HCT116 (cell line): ENCODE measurements around the gene PIGX. TPM values are rescaled to one million over a fixed set of nuclear protein-coding genes. Genes with fewer than 3 reads are reported as not detected.

Source experiments
- ATAC-seq: fragments of 200-7000 bp; cut with Tn5 transposase; 2 replicates; pipeline ENCODE4 v1.9.1; 2020; ENCODE audit warnings: mild to moderate bottlenecking, moderate library complexity
- BruUV-seq: library from RNA; stranded (reverse); fragments of 400-500 nt; replicated peaks from 2 replicates; lab custom pipeline; 2021; lab: Mats Ljungman, UMichigan
- CTCF ChIA-PET: fragments of 300-600 bp; sonication (Branson Sonifier 250); formaldehyde crosslinking; loops from one replicate; lab custom pipeline; 2021; ENCODE audit warnings: antibody characterized with exemption; lab: Charles Lee
- POLR2A ChIA-PET: fragments of 300-600, 350-600 bp; sonication (Branson Sonifier 250); formaldehyde crosslinking; loops from one replicate; lab custom pipeline; 2021; ENCODE audit warnings: antibody characterized with exemption; lab: Charles Lee
- RAD21 ChIA-PET, 2 experiments: fragments of 300-600 bp; sonication (Branson Sonifier 250); formaldehyde crosslinking; loops; one replicate each; lab custom pipeline; 2023; ENCODE audit warnings: low total read pairs in 2 of 2; ENCODE audit not compliant: uncharacterized antibody in 2 of 2, unreplicated experiment in 2 of 2, low non-redundant PET in 1 of 2; lab: Charles Lee
- DNase-seq: peaks from one replicate; pipeline ENCODE4 v3.0.0-alpha.2; 2010; ENCODE audit warnings: low read depth, low spot score
- H2AFZ ChIP-seq: fragments of 200-600 bp; shearing (Covaris generic), sonication (generic); 2 replicates; pipeline ENCODE4 v1.6.1; 2017; ENCODE audit warnings: low read depth, mixed run types, mixed read lengths, antibody characterized with exemption, low read length; ENCODE audit not compliant: poor library complexity, severe bottlenecking
- H3K27ac ChIP-seq: 2 replicates; pipeline ENCODE4 v1.5.1; 2012; ENCODE audit warnings: low read depth, low read length
- H3K27me3 ChIP-seq: fragments of 200-600 bp; sonication (generic); 2 replicates; pipeline ENCODE4 v1.6.1; 2016; ENCODE audit warnings: mixed run types, low read length, mixed read lengths; ENCODE audit not compliant: insufficient read depth
- H3K36me3 ChIP-seq, 2 experiments: fragments of 200-500 bp in 1 of 2; fragments of 200-600 bp in 1 of 2; sonication (Bioruptor generic) in 1 of 2; sonication (generic) in 1 of 2; 2 replicates each; pipeline versions ENCODE4 v1.5.1 to v1.6.1; 2014 to 2016; ENCODE audit warnings: low read length in 2 of 2, inconsistent platforms in 1 of 2, mixed read lengths in 1 of 2, mixed run types in 1 of 2; ENCODE audit not compliant: insufficient read depth in 2 of 2, control insufficient read depth in 1 of 2
- H3K4me1 ChIP-seq, 2 experiments: fragments of 200-600 bp in 1 of 2; sonication (generic) in 1 of 2; 2 replicates each; pipeline versions ENCODE4 v1.5.1 to v1.6.1; 2012 to 2017; ENCODE audit warnings: low read length in 2 of 2, inconsistent platforms in 1 of 2, mild to moderate bottlenecking in 1 of 2, mixed read lengths in 1 of 2, mixed run types in 1 of 2, moderate library complexity in 1 of 2; ENCODE audit not compliant: insufficient read depth in 2 of 2, control insufficient read depth in 1 of 2
- H3K4me2 ChIP-seq: fragments of 200-600 bp; sonication (generic); 2 replicates; pipeline ENCODE4 v1.6.1; 2017; ENCODE audit warnings: mixed run types, low read length, mixed read lengths
- H3K4me3 ChIP-seq, 2 experiments: fragments of 200-600 bp in 1 of 2; sonication (generic) in 1 of 2; replicated peaks in 1 of 2; 2 replicates each; pipeline ENCODE4 v1.5.1; 2011 to 2016; ENCODE audit warnings: low read length in 2 of 2, control low read depth in 1 of 2, low read depth in 1 of 2, mild to moderate bottlenecking in 1 of 2, mixed read lengths in 1 of 2, mixed run types in 1 of 2
- H3K79me2 ChIP-seq: fragments of 200-600 bp; sonication (generic); 2 replicates; pipeline ENCODE4 v1.6.1; 2017; ENCODE audit warnings: mild to moderate bottlenecking, mixed run types, low read length, moderate library complexity, mixed read lengths; ENCODE audit not compliant: insufficient read depth
- H3K9ac ChIP-seq: fragments of 200-600 bp; sonication (generic); 2 replicates; pipeline ENCODE4 v1.6.1; 2016; ENCODE audit warnings: low read length, mixed read lengths
- H3K9me2 ChIP-seq: fragments of 200-600 bp; sonication (generic), shearing (Covaris generic); 2 replicates; pipeline ENCODE4 v1.6.1; 2017; ENCODE audit warnings: mixed run types, mild to moderate bottlenecking, moderate library complexity; ENCODE audit not compliant: insufficient read depth
- H3K9me3 ChIP-seq, 2 experiments: fragments of 200-500 bp in 1 of 2; fragments of 200-600 bp in 1 of 2; sonication (Bioruptor generic) in 1 of 2; sonication (generic) in 1 of 2; 2 replicates each; pipeline ENCODE4 v1.6.1; 2014 to 2017; ENCODE audit warnings: low read length in 2 of 2, mixed read lengths in 2 of 2, inconsistent platforms in 1 of 2, low read depth in 1 of 2, mild to moderate bottlenecking in 1 of 2, mixed run types in 1 of 2, moderate library complexity in 1 of 2; ENCODE audit not compliant: control insufficient read depth in 1 of 2, insufficient read depth in 1 of 2
- H4K20me1 ChIP-seq: fragments of 200-600 bp; sonication (generic), shearing (Covaris generic); 2 replicates; pipeline ENCODE4 v1.6.1; 2017; ENCODE audit warnings: mixed run types, mild to moderate bottlenecking, moderate library complexity; ENCODE audit not compliant: insufficient read depth
- ATF3 ChIP-seq: IDR thresholded peaks from 2 replicates; pipeline ENCODE4 v1.6.1; 2012
- CBX3 ChIP-seq: IDR thresholded peaks from 2 replicates; pipeline ENCODE4 v1.6.1; 2012; ENCODE audit warnings: low read depth
- CEBPB ChIP-seq: IDR thresholded peaks from 2 replicates; pipeline ENCODE4 v1.6.1; 2012; ENCODE audit warnings: low read depth
- CTCF ChIP-seq, 3 experiments: fragments of 200-600 bp in 1 of 3; sonication (generic) in 1 of 3; IDR thresholded peaks in 2 of 3; conservative IDR thresholded peaks in 1 of 3; 2 replicates each; pipeline ENCODE4 v1.5.1; 2012 to 2017; ENCODE audit warnings: low read depth in 2 of 3, low read length in 2 of 3, antibody characterized with exemption in 1 of 3, borderline replicate concordance in 1 of 3, control low read depth in 1 of 3, mild to moderate bottlenecking in 1 of 3, mixed read lengths in 1 of 3, mixed run types in 1 of 3, moderate library complexity in 1 of 3; ENCODE audit not compliant: insufficient read depth in 1 of 3
- EGR1 ChIP-seq: IDR thresholded peaks from 2 replicates; pipeline ENCODE4 v1.6.1; 2012; ENCODE audit warnings: low read depth
- JUND ChIP-seq: IDR thresholded peaks from 2 replicates; pipeline ENCODE4 v1.6.1; 2012
- ZBTB33 ChIP-seq: IDR thresholded peaks from 2 replicates; pipeline ENCODE4 v1.6.1; 2011; ENCODE audit warnings: mild to moderate bottlenecking, low read length, moderate library complexity; ENCODE audit not compliant: insufficient replicate concordance; ENCODE audit errors: extremely low read depth
- ZFX ChIP-seq: fragments of 450-650 bp; IDR thresholded peaks from 2 replicates; pipeline ENCODE4 v1.6.1; 2017
- intact Hi-C: fragments of 100-400 bp; cut with micrococcal nuclease; formaldehyde crosslinking; loops from 2 replicates; pipeline ENCODE4 v1.10.0; 2022
- total RNA-seq: library from RNA; stranded (reverse); gene quantifications from one replicate; pipeline ENCODE4 v1.2.1, GENCODE V29; 2021; ENCODE audit not compliant: unreplicated experiment

Gene PIGX
- total RNA-seq, 1 experiment from 2014 or later, result 27.2 TPM

DNA sequence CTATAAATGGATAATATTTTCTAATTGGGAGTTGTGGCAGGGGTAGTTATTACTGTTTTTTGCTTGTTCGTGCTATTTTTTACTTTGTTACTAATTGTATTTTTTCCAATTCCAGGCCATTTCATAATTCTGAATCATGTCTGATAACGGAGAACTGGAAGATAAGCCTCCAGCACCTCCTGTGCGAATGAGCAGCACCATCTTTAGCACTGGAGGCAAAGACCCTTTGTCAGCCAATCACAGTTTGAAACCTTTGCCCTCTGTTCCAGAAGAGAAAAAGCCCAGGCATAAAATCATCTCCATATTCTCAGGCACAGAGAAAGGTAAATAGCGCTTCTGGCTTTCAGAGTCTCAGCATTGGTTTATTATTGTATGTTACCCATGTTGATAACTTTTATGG, 70.3 kb downstream of the PIGX start:
- TF ChIP-seq ZFX, result no peak
- TF ChIP-seq JUND, result no peak
- TF ChIP-seq ATF3, result no peak
- no peak for TF ChIP-seq CEBPB
- no peak for TF ChIP-seq CTCF (IDR thresholded peaks at IDR 0.05 in 2 of 3, conservative IDR thresholded peaks at IDR 0.05 in 1 of 3; ENCODE audit: borderline replicate concordance in 1 of 3, insufficient read depth in 1 of 3, low read depth in 2 of 3, low read length in 2 of 3)
- TF ChIP-seq ZBTB33, result no peak
- no peak for TF ChIP-seq EGR1
- TF ChIP-seq CBX3, result no peak
- ChIA-PET RAD21 (no interaction called here), CTCF (no interaction called here), POLR2A (no interaction called here)
- Histone ChIP-seq H3K9me2 (no peaks in the 10 kb centered on the region), H3K9me3 (no peaks in the 10 kb centered on the region), H3K36me3 (peaks cover 0 to 5% of the 10 kb centered on the region in 2 experiments; a peak in 1 of 4 replicates), H3K4me1 (no peaks in the 10 kb centered on the region), H3K4me2 (no peak overlapping the region), H3K4me3 (no peak overlapping the region), H3K27me3 (no peaks in the 10 kb centered on the region), H3K27ac (no peak overlapping the region), H4K20me1 (no peaks in the 10 kb centered on the region), H3K79me2 (peaks cover 75% of the 10 kb centered on the region), H3K9ac (no peak overlapping the region), H2AFZ (no peak overlapping the region)
- DNase-seq, result no peak
- intact Hi-C loops, result no loop called here
- BruUV-seq, result no TSS peak
- no peak for ATAC-seq

Other genes starting within 250 kb of the PIGX start
- gene RNF168, start 208.6 kb upstream of the PIGX start, total RNA-seq, result 25.1 TPM
- gene SMCO1, start 197.0 kb upstream of the PIGX start, total RNA-seq, result not detected
- 14.8 TPM for gene WDR53, start 143.8 kb upstream of the PIGX start, total RNA-seq
- 23.2 TPM for gene FBXO45, start 143.7 kb upstream of the PIGX start, total RNA-seq
- 0.12 TPM for gene NRROS, start 72.7 kb upstream of the PIGX start, total RNA-seq
- gene CEP19, start 127 bp upstream of the PIGX start, total RNA-seq, result 2.7 TPM
- 69.6 TPM for gene PAK2, start 27.5 kb downstream of the PIGX start, total RNA-seq
- 27.6 TPM for gene SENP5, start 155.5 kb downstream of the PIGX start, total RNA-seq
- gene NCBP2, start 230.2 kb downstream of the PIGX start, total RNA-seq, result 82.4 TPM